HL-60/S4 (cell line): ENCODE measurements around the gene CDH4.

Source experiments
- in situ Hi-C: fragments of 300-500 bp; cut with MboI; formaldehyde crosslinking; loops from 2 replicates; pipeline ENCODE4 v1.14.3; 2022; ENCODE audit warnings: low sequenced_read_pairs

CDH4 gene

GRCh38 chr20:61927826-61928541 lies 675.9 kb downstream of the CDH4 start:
- in situ Hi-C loops: no loop called here

GRCh38 chr20:61929561-61929960 lies 677.5 kb downstream of the CDH4 start:
- in situ Hi-C loops: no loop called here

GRCh38 chr20:61929971-61930666 lies 678.1 kb downstream of the CDH4 start:
- in situ Hi-C loops: no loop called here

- in situ Hi-C loops: no loop called here
Observed at GRCh38 chr20:61930776-61931475, 678.9 kb downstream of the CDH4 start.

- in situ Hi-C loops: no loop called here
Observed at GRCh38 chr20:61931476-61932198, 679.6 kb downstream of the CDH4 start.

GRCh38 chr20:61932199-61932592 lies 680.1 kb downstream of the CDH4 start:
- in situ Hi-C loops: no loop called here

GRCh38 chr20:61932711-61933480 lies 680.8 kb downstream of the CDH4 start:
- in situ Hi-C loops: no loop called here

- in situ Hi-C loops: no loop called here
Observed at GRCh38 chr20:61933481-61933950, 681.5 kb downstream of the CDH4 start.

- in situ Hi-C loops: no loop called here
Observed at GRCh38 chr20:61933951-61934715, 682.1 kb downstream of the CDH4 start.

GRCh38 chr20:61934716-61935530 lies 682.9 kb downstream of the CDH4 start:
- in situ Hi-C loops: no loop called here

GRCh38 chr20:61935926-61936700 lies 684.1 kb downstream of the CDH4 start:
- in situ Hi-C loops: no loop called here

- in situ Hi-C loops: no loop called here
Observed at GRCh38 chr20:61936701-61937131, 684.7 kb downstream of the CDH4 start.

- in situ Hi-C loops: no loop called here
Observed at GRCh38 chr20:61937146-61937962, 685.3 kb downstream of the CDH4 start.

- in situ Hi-C loops: no loop called here
Observed at GRCh38 chr20:61937963-61938838, 686.1 kb downstream of the CDH4 start.

- in situ Hi-C loops: no loop called here
Observed at GRCh38 chr20:61938839-61939690, 687.0 kb downstream of the CDH4 start.
